HepG2 (cell line): ENCODE measurements around the gene CLPTM1. TPM values are rescaled to one million over a fixed set of nuclear protein-coding genes. Genes with fewer than 3 reads are reported as not detected.

Experiments
- CEBPB ChIP-seq: IDR thresholded peaks from 2 replicates; pipeline ENCODE4 v1.6.1; 2011; ENCODE audit warnings: low read depth, low read length, improper control_type of control experiment, borderline replicate concordance
- CEBPZ ChIP-seq: IDR thresholded peaks from 2 replicates; pipeline ENCODE4 v1.6.1; 2012; ENCODE audit warnings: low read length, improper control_type of control experiment
- CHCHD3 ChIP-seq: sonication (generic); formaldehyde crosslinking; IDR thresholded peaks from 2 replicates; pipeline ENCODE4 v1.8.0; 2022; ENCODE audit warnings: mild to moderate bottlenecking, missing genetic modification reagents, moderate library complexity
- FOXO1 ChIP-seq: sonication (generic); formaldehyde crosslinking; IDR thresholded peaks from 2 replicates; pipeline ENCODE4 v1.4.0; 2020; ENCODE audit warnings: missing genetic modification reagents
- HNRNPLL ChIP-seq: fragments of 200-400 bp; formaldehyde crosslinking; IDR thresholded peaks from 2 replicates; pipeline ENCODE4 v1.6.1; 2017; ENCODE audit warnings: mild to moderate bottlenecking, low read depth, low read length; ENCODE audit not compliant: poor library complexity, severe bottlenecking
- ISX ChIP-seq: sonication (generic); formaldehyde crosslinking; conservative IDR thresholded peaks from 2 replicates; pipeline ENCODE4 v1.5.0; 2020; ENCODE audit warnings: missing genetic modification reagents
- KDM3A ChIP-seq: IDR thresholded peaks from 2 replicates; pipeline ENCODE4 v1.6.1; 2018; ENCODE audit warnings: low read depth, missing compliant biosample characterization
- MAZ ChIP-seq, 2 experiments: sonication (generic) in 1 of 2; formaldehyde crosslinking in 1 of 2; IDR thresholded peaks; 2 replicates each; pipeline versions ENCODE4 v1.5.0 to v1.6.1; 2012 to 2020; ENCODE audit warnings: low read depth in 2 of 2, mild to moderate bottlenecking in 2 of 2, borderline replicate concordance in 1 of 2, improper control_type of control experiment in 1 of 2, low read length in 1 of 2, missing genetic modification reagents in 1 of 2, moderate library complexity in 1 of 2
- PCBP1 ChIP-seq: fragments of 200-400 bp; formaldehyde crosslinking; IDR thresholded peaks from 2 replicates; pipeline ENCODE4 v1.6.1; 2017; ENCODE audit warnings: mild to moderate bottlenecking, low read depth, low read length, borderline replicate concordance
- PCBP2 ChIP-seq: fragments of 200-400 bp; formaldehyde crosslinking; optimal IDR thresholded peaks from 2 replicates; pipeline ENCODE3; 2018; ENCODE audit warnings: low read length, low read depth; ENCODE audit not compliant: poor library complexity, severe bottlenecking
- SKI ChIP-seq: fragments of 450-650 bp; IDR thresholded peaks from one replicate; pipeline ENCODE4 v1.6.1; 2018; ENCODE audit warnings: mild to moderate bottlenecking; ENCODE audit not compliant: partially characterized antibody
- SMAD1 ChIP-seq: sonication (generic); formaldehyde crosslinking; IDR thresholded peaks from 2 replicates; pipeline ENCODE4 v1.4.0; 2020; ENCODE audit warnings: missing genetic modification reagents, low read depth, mild to moderate bottlenecking, borderline replicate concordance
- TBP ChIP-seq: sonication (generic); formaldehyde crosslinking; IDR thresholded peaks from 2 replicates; pipeline ENCODE4 v1.5.0; 2020; ENCODE audit warnings: missing genetic modification reagents
- YY1 ChIP-seq: IDR thresholded peaks from 2 replicates; pipeline ENCODE4 v1.6.1; 2011; ENCODE audit warnings: low read length, low read depth, moderate library complexity, mild to moderate bottlenecking; ENCODE audit not compliant: insufficient read depth, insufficient replicate concordance
- ZFP82 ChIP-seq: sonication (generic); formaldehyde crosslinking; IDR thresholded peaks from 2 replicates; pipeline ENCODE4 v1.5.1; 2020; ENCODE audit warnings: mild to moderate bottlenecking, missing genetic modification reagents, borderline replicate concordance
- ZKSCAN1 ChIP-seq: fragments of 150-350 bp; IDR thresholded peaks from 2 replicates; pipeline ENCODE4 v1.6.1; 2014; ENCODE audit warnings: low read length
- ZNF225 ChIP-seq: sonication (generic); formaldehyde crosslinking; IDR thresholded peaks from 2 replicates; pipeline ENCODE4 v1.4.0; 2020; ENCODE audit warnings: mild to moderate bottlenecking, missing genetic modification reagents
- ZNF33A ChIP-seq: sonication (generic); formaldehyde crosslinking; IDR thresholded peaks from 2 replicates; pipeline ENCODE4 v1.5.1; 2020; ENCODE audit warnings: missing genetic modification reagents, mild to moderate bottlenecking, moderate library complexity, borderline replicate concordance
- ZNF34 ChIP-seq: sonication (generic); formaldehyde crosslinking; IDR thresholded peaks from 2 replicates; pipeline ENCODE4 v1.4.0; 2020; ENCODE audit warnings: mild to moderate bottlenecking, missing genetic modification reagents, borderline replicate concordance
- ZNF576 ChIP-seq: sonication (generic); formaldehyde crosslinking; IDR thresholded peaks from 2 replicates; pipeline ENCODE4 v1.4.0; 2020; ENCODE audit warnings: mild to moderate bottlenecking, missing genetic modification reagents
- ZNF776 ChIP-seq: sonication (generic); formaldehyde crosslinking; IDR thresholded peaks from 2 replicates; pipeline ENCODE4 v1.4.0; 2020; ENCODE audit warnings: mild to moderate bottlenecking, missing genetic modification reagents
- ZSCAN20 ChIP-seq: sonication (generic); formaldehyde crosslinking; IDR thresholded peaks from 2 replicates; pipeline ENCODE4 v1.4.0; 2020; ENCODE audit warnings: missing genetic modification reagents, mild to moderate bottlenecking, borderline replicate concordance
- polyA plus RNA-seq, 8 experiments: library from polyadenylated mRNA; depleted of rRNA in 3 of 8; stranded (reverse) in 7 of 8; unstranded in 1 of 8; fragments of >200 nt; fragmentation: Illumina TruSeq in 4 of 8; extraction: Trizol in 4 of 8; gene quantifications; 2 replicates each; pipeline versions ENCODE4 v1.2.1 to v1.2.3, GENCODE V29; 2011 to 2016; ENCODE audit warnings: low read depth in 4 of 8, missing spikeins in 1 of 8, mixed read lengths in 1 of 8; ENCODE audit not compliant: insufficient read depth in 1 of 8
- total RNA-seq, 5 experiments: library from RNA; depleted of rRNA; stranded (reverse); fragments of >200 nt; fragmentation: Illumina TruSeq; extraction: Trizol; gene quantifications; 2 replicates each; pipeline ENCODE4 v1.2.3, GENCODE V29; 2016; ENCODE audit warnings: low read depth in 1 of 5
- TF ChIP-seq, protein P1 (sequence below): sonication (generic); formaldehyde crosslinking; IDR thresholded peaks from 2 replicates; pipeline ENCODE4 v1.8.0; 2022; ENCODE audit warnings: mild to moderate bottlenecking, missing genetic modification reagents, borderline replicate concordance

The CLPTM1 gene
- total and polyA plus RNA-seq, 2 of the 13 experiments (the other 11 are each of a cell fraction or from before 2014, with no cell fraction given) = 34.9 to 42.8 TPM

DNA sequence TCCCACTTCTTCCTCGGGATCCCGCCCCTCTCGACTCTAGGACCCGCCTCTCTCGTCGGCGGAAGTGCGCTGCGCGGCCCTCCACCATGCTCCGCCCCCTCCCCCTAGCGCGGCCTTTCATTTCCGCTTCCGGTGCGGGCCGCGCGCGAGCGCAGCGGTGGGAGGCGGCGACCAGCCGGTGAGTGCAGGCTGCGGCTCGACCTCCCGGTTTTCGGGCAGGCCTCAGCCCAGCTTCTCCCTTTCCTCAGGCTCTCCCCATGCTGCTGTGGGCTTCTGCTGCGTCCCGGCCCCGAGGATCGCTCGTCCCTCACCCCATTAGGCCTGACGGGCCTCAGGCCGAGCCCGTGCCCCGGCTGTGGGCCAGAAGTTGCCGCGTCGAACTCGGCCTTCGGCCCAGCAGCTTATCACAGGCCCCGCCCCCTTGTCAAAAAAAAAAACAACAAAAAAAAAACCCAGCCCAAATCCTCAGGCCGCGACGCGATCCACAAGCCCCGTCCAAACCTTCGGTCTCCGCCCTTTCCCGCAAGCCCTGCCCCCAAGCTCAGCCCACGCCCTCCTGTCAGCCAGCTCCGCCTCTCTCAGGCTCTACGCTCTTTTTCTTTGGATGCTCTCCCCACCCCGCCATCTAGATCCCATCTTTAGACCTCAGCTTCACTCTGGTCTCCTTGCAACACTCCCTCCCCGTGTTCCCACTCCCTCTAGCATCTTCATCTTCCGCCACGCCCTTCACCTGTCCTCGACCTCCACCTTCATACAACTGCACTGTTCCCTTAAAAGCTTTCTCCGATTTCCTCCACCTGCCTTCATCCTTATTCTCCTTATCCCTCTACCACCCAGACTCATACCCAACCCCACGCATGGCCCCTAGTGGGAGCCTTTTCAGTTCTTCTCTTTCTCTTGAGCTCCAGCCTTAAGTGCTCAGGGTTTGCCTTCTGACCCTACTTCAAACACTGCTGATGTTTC lies 84.0 kb downstream of the CLPTM1 start, which contains the start of gene CLASRP (continued):
- TF ChIP-seq PCBP2 (no peak), ZNF225 (CRISPR knock-in tag) (peak; percentile 85; the same call in 1 of the 2 replicates), KDM3A (CRISPR knock-in tag) (no peak; the same call in 1 of the 2 replicates), ZSCAN20 (CRISPR knock-in tag) (peak; percentile 63; the same call in 1 of the 2 replicates), ZKSCAN1 (no peak), ZFP82 (CRISPR knock-in tag) (peak; percentile 79; the same call in 1 of the 2 replicates), ISX (CRISPR knock-in tag) (0 out of 2 replicates have a peak, but pooled peaks have one; percentile 42), CHCHD3 (CRISPR knock-in tag) (no peak), CEBPB (no peak), FOXO1 (CRISPR knock-in tag) (no peak), SKI (peak; percentile 12), CEBPZ (no peak), ZNF34 (CRISPR knock-in tag) (no peak), YY1 (no peak), TBP (0 out of 2 replicates have a peak, but pooled peaks have one; percentile 83), ZNF776 (CRISPR knock-in tag) (0 out of 2 replicates have a peak, but pooled peaks have one; percentile 62), ZNF33A (CRISPR knock-in tag) (no peak), MAZ (IDR thresholded peaks at IDR 0.05; ENCODE audit: borderline replicate concordance, low read depth, low read length) (peak; percentile 74), MAZ (CRISPR knock-in tag; IDR thresholded peaks at IDR 0.05; ENCODE audit: low read depth) (peak; percentile 62; the same call in 1 of the 2 replicates), SMAD1 (peak; percentile 50; the same call in 1 of the 2 replicates), PCBP1 (no peak), HNRNPLL (peak; percentile 64), ZNF576 (CRISPR knock-in tag) (peak; percentile 47; the same call in 1 of the 2 replicates)
- TF ChIP-seq, protein P1, sequence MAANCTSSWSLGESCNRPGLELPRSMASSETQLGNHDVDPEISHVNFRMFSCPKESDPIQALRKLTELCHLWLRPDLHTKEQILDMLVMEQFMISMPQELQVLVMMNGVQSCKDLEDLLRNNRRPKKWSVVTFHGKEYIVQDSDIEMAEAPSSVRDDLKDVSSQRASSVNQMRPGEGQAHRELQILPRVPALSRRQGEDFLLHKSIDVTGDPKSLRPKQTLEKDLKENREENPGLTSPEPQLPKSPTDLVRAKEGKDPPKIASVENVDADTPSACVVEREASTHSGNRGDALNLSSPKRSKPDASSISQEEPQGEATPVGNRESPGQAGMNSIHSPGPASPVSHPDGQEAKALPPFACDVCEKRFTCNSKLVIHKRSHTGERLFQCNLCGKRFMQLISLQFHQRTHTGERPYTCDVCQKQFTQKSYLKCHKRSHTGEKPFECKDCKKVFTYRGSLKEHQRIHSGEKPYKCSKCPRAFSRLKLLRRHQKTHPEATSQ (CRISPR knock-in tag) = no peak
